Endothelial cell of umbilical vein (primary cell): ENCODE data around the gene PANX2. TPM values are rescaled to one million over a fixed set of nuclear protein-coding genes. Genes with fewer than 3 reads are reported as not detected.

Source experiments
- BruUV-seq: library from RNA; stranded (reverse); fragments of 400-500 nt; replicated peaks from 2 replicates; lab custom pipeline; 2021; lab: Mats Ljungman, UMichigan
- CTCF ChIA-PET: fragments of 300-600, 350-600 bp; sonication (Branson Sonifier 250); formaldehyde crosslinking; loops from one replicate; lab custom pipeline; 2021; ENCODE audit warnings: antibody characterized with exemption, inconsistent platforms; lab: Charles Lee
- POLR2A ChIA-PET: fragments of 300-600, 350-600 bp; sonication (Branson Sonifier 250); formaldehyde crosslinking; loops from one replicate; lab custom pipeline; 2021; ENCODE audit warnings: antibody characterized with exemption, inconsistent platforms; lab: Charles Lee
- DNase-seq: peaks from one replicate; pipeline ENCODE4 v3.0.0-alpha.2; 2011; ENCODE audit warnings: low read depth, low spot score
- FAIRE-seq: peaks from 2 replicates; lab custom pipeline; 2011; peaks lifted over from hg19 to GRCh38; lab: Jason Lieb, UNC
- H2AFZ ChIP-seq: 2 replicates; pipeline ENCODE4 v1.6.0; 2012; ENCODE audit warnings: low read depth, low read length, control low read depth, inconsistent platforms
- H3K27ac ChIP-seq: 2 replicates; pipeline ENCODE4 v1.5.1; 2011; ENCODE audit warnings: low read depth, mild to moderate bottlenecking, control low read depth, low read length, moderate library complexity; ENCODE audit not compliant: insufficient read depth
- H3K27me3 ChIP-seq, 2 experiments: 2 replicates each; pipeline versions ENCODE4 v1.6.0 to v1.6.1; 2011; ENCODE audit warnings: low read length in 2 of 2, mixed read lengths in 1 of 2; ENCODE audit not compliant: control insufficient read depth in 2 of 2, insufficient read depth in 2 of 2
- H3K36me3 ChIP-seq, 2 experiments: 2 replicates in 1 of 2; 3 replicates in 1 of 2; pipeline ENCODE4 v1.5.1; 2011; ENCODE audit warnings: low read length in 2 of 2, mild to moderate bottlenecking in 1 of 2, moderate library complexity in 1 of 2; ENCODE audit not compliant: control insufficient read depth in 2 of 2, insufficient read depth in 2 of 2; ENCODE audit errors: extremely low read depth in 1 of 2
- H3K4me1 ChIP-seq: 3 replicates; pipeline ENCODE4 v1.5.1; 2011; ENCODE audit warnings: mild to moderate bottlenecking, low read length; ENCODE audit not compliant: control insufficient read depth, insufficient read depth; ENCODE audit errors: extremely low read depth
- H3K4me2 ChIP-seq: 2 replicates; pipeline ENCODE4 v1.6.1; 2011; ENCODE audit warnings: low read length, control low read depth, mixed read lengths; ENCODE audit not compliant: insufficient read depth
- H3K4me3 ChIP-seq, 3 experiments: fragments of 200-600 bp in 1 of 3; sonication (generic), shearing (Covaris generic) in 1 of 3; replicated peaks in 1 of 3; 2 replicates each; pipeline ENCODE4 v1.5.1; 2011 to 2016; ENCODE audit warnings: control low read depth in 3 of 3, low read length in 3 of 3, mild to moderate bottlenecking in 2 of 3, inconsistent platforms in 1 of 3, low read depth in 1 of 3, moderate library complexity in 1 of 3; ENCODE audit not compliant: insufficient read depth in 1 of 3
- H3K79me2 ChIP-seq: 2 replicates; pipeline ENCODE4 v1.6.0; 2012; ENCODE audit warnings: low read length, inconsistent platforms; ENCODE audit not compliant: control insufficient read depth, insufficient read depth
- H3K9ac ChIP-seq: replicated peaks from 2 replicates; pipeline ENCODE3; 2011; ENCODE audit warnings: low read length, control low read depth; ENCODE audit not compliant: insufficient read depth; ENCODE audit errors: extremely low read depth
- H3K9me1 ChIP-seq: replicated peaks from 3 replicates; pipeline ENCODE4 v1.6.0; 2011; ENCODE audit warnings: mild to moderate bottlenecking, low read length; ENCODE audit not compliant: control insufficient read depth, insufficient read depth; ENCODE audit errors: extremely low read depth
- H3K9me3 ChIP-seq: replicated peaks from 2 replicates; pipeline ENCODE4 v1.5.1; 2012; ENCODE audit warnings: low read length, inconsistent platforms; ENCODE audit not compliant: control insufficient read depth, insufficient read depth
- H4K20me1 ChIP-seq: replicated peaks from 2 replicates; pipeline ENCODE3; 2011; ENCODE audit warnings: mild to moderate bottlenecking, low read length; ENCODE audit not compliant: control insufficient read depth, insufficient read depth; ENCODE audit errors: extremely low read depth
- CTCF ChIP-seq, 2 donors: IDR thresholded peaks; 1 replicate in 1 of 2; 2 replicates in 1 of 2; pipeline ENCODE4 v1.5.1; 2011; ENCODE audit warnings: low read length in 2 of 2, mild to moderate bottlenecking in 2 of 2, moderate library complexity in 2 of 2, control low read depth in 1 of 2, inconsistent platforms in 1 of 2, low read depth in 1 of 2; ENCODE audit not compliant: insufficient read depth in 1 of 2; ENCODE audit errors: extremely low read depth in 1 of 2
- EZH2 ChIP-seq: IDR thresholded peaks from 2 replicates; pipeline ENCODE4 v1.6.1; 2012; ENCODE audit warnings: borderline replicate concordance, low read depth, mild to moderate bottlenecking, moderate library complexity, low read length, inconsistent platforms; ENCODE audit not compliant: severe bottlenecking
- FOS ChIP-seq: IDR thresholded peaks from 2 replicates; pipeline ENCODE4 v1.6.1; 2011; ENCODE audit warnings: mild to moderate bottlenecking, low read length, moderate library complexity, borderline replicate concordance; ENCODE audit not compliant: insufficient read depth
- GATA2 ChIP-seq: IDR thresholded peaks from 2 replicates; pipeline ENCODE4 v1.7.0; 2011; ENCODE audit warnings: low read depth, mild to moderate bottlenecking, moderate library complexity, mixed read lengths, low read length; ENCODE audit not compliant: insufficient read length, insufficient read depth
- JUN ChIP-seq: IDR thresholded peaks from 2 replicates; pipeline ENCODE4 v1.6.1; 2011; ENCODE audit warnings: borderline replicate concordance, low read depth; ENCODE audit not compliant: insufficient read length, insufficient read depth
- MYC ChIP-seq: IDR thresholded peaks from one replicate; pipeline ENCODE4 v1.6.1; 2011; ENCODE audit warnings: mild to moderate bottlenecking, low read depth, low read length
- POLR2A ChIP-seq: IDR thresholded peaks from 2 replicates; pipeline ENCODE4 v1.6.1; 2012; ENCODE audit warnings: low read depth, mild to moderate bottlenecking, control low read depth, low read length
- POLR2AphosphoS5 ChIP-seq: IDR thresholded peaks from 2 replicates; pipeline ENCODE4 v1.6.1; 2012; ENCODE audit warnings: low read depth, mild to moderate bottlenecking, control low read depth, low read length, moderate library complexity; ENCODE audit not compliant: insufficient read depth
- dilution Hi-C: fragments of 300-500 bp; cut with MboI; formaldehyde crosslinking; loops from one replicate; pipeline ENCODE4 v1.15.0; 2019; ENCODE audit warnings: low sequenced_read_pairs; ENCODE audit not compliant: extremely low pct_ligation_motif_present
- intact Hi-C: fragments of 100-400 bp; cut with micrococcal nuclease; formaldehyde crosslinking; loops from one replicate; pipeline ENCODE4 v1.10.0; 2022
- polyA plus RNA-seq, 4 experiments: library from polyadenylated mRNA; depleted of rRNA in 3 of 4; stranded (reverse) in 3 of 4; unstranded in 1 of 4; fragments of >200 nt; gene quantifications; 2 replicates each; pipeline versions ENCODE4 v1.2.1 to v1.2.3, GENCODE V29; 2011 to 2012; ENCODE audit warnings: missing spikeins in 1 of 4
- total RNA-seq: library from RNA; stranded (reverse); gene quantifications from 2 replicates; pipeline ENCODE4 v1.2.3, GENCODE V29; 2021
- TF ChIP-seq, protein P1 (sequence below): IDR thresholded peaks from 2 replicates; pipeline ENCODE4 v1.6.1; 2011; ENCODE audit not compliant: insufficient read depth, insufficient read length

Gene PANX2
- total and polyA plus RNA-seq, 2 donors (not counting 3 experiments of a cell fraction or from before 2014, with no cell fraction given) = 2.5 to 5.1 TPM

DNA sequence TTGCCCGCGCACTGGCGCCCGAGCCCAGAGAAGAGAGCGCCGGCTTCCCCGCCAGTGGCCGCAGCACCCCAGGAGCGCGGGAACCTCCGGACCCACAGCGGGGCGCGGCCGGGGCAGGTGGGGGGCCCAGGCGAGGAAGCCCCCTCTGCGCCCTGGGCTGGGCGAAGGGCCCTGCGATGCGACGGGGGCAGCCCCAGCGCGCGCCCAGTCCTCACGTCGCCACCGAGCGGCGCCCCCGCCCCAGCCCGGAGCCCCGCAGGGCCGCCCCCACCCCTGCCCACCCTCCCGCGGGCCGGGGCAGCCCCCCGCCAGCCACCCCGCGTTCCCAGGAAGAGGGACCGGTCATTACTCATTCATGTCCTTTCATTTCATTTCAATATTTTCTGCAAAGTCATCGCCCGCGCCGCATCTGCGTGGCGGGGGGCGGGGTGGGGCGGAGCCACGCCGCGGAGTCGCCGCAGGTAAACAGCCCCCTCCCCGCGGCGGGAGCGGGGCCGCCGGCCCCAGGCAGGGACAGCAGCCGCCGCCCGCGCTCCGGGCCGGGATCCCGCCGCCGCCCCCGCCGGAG is 673 bp upstream of the PANX2 start:
- Histone ChIP-seq H3K4me2 (no peak overlapping the region), H3K79me2 (no peaks in the 10 kb centered on the region), H3K4me1 (peaks cover 4% of the 10 kb centered on the region), H3K9ac (peak overlapping the region; percentile 16), H3K9me1 (no peaks in the 10 kb centered on the region), H2AFZ (no peak overlapping the region), H3K27me3 (no peaks in the 10 kb centered on the region), H3K9me3 (no peaks in the 10 kb centered on the region), H3K27ac (no peak overlapping the region), H3K36me3 (peaks cover 0 to 2% of the 10 kb centered on the region in 2 experiments), H4K20me1 (no peaks in the 10 kb centered on the region), H3K4me3 (peak overlapping the region in 1 of 3 experiments; percentile 42)
- FAIRE-seq (no peak), DNase-seq (no peak)
- CTCF ChIA-PET = no interaction called here
- intact Hi-C loops (no loop called here), dilution Hi-C loops (no loop called here)
- POLR2A ChIA-PET = no interaction called here
- no TSS peak for BruUV-seq
- TF ChIP-seq JUN (no peak), MYC (no peak), EZH2 (no peak), CTCF (IDR thresholded peaks at IDR 0.05; ENCODE audit: extremely low read depth in 1 of 2, insufficient read depth in 1 of 2, low read depth in 1 of 2, low read length in 2 of 2) (no peak), GATA2 (no peak), POLR2A (no peak), POLR2AphosphoS5 (no peak), FOS (no peak)
- TF ChIP-seq, protein P1, sequence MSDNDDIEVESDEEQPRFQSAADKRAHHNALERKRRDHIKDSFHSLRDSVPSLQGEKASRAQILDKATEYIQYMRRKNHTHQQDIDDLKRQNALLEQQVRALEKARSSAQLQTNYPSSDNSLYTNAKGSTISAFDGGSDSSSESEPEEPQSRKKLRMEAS = no peak
